ENCODE results near the gene RMI2. TPM values are rescaled to one million over a fixed set of nuclear protein-coding genes. Genes with fewer than 3 reads are reported as not detected.

RMI2 gene
- total RNA-seq (1 to 10 TPM; 1.3 to 1.5 TPM), total RNA-seq (0.74 to 48.2 (median 4.6) reads per million in 172 experiments)
- polyA plus RNA-seq (2013, experiment 1 of 2) = 3.6 TPM
- polyA plus RNA-seq (2013, experiment 2 of 2) = 2.2 TPM

- peaks cover 20% of the 10 kb centered on the region for H3K4me1 ChIP-seq (ENCODE audit: insufficient read depth, low read length)
- intact Hi-C loops (cut with DNase I, micrococcal nuclease) = loop anchor here in 1 of 2 experiments (2.0 kb wide), 1 partner anchor 88 kb away; the partner anchor contains the start of gene SOCS1
- peak; percentile 100 for ATAC-seq (ENCODE audit: poor library complexity)
- peak; percentile 90 to 98 (median 96) for DNase-seq
- POLR2A ChIA-PET = interaction anchor here (1.7 to 2.7 kb wide), 2 partner anchors 9 to 90 kb away, joined by 9 to 13 read pairs; no protein-coding TSS in a partner anchor
- Mint-ChIP-seq H3K36me3 (ENCODE audit: low read depth) (no peaks in the 10 kb centered on the region), H3K9me3 (no peaks in the 10 kb centered on the region), H3K27me3 (no peaks in the 10 kb centered on the region), H3K4me1 (ENCODE audit: low read depth) (peaks cover 31% of the 10 kb centered on the region), H3K4me3 (peak within 1 kb of the TSS; percentile 90), H3K27ac (peak within 1 kb of the TSS; percentile 48)
- no peak for TF ChIP-seq CTCF (IDR thresholded peaks at IDR 0.05)
- no peak within 1 kb of the TSS for H3K27ac ChIP-seq (ENCODE audit: low read depth in 1 of 2, low read length in 2 of 2)
- H3K27me3 ChIP-seq (ENCODE audit: control insufficient read depth in 1 of 2, insufficient read depth in 2 of 2, low read length in 2 of 2) = no peaks in the 10 kb centered on the region
- H3K4me3 ChIP-seq (ENCODE audit: low read length) = peak within 1 kb of the TSS; percentile 64
- CTCF ChIA-PET = interaction anchor here (0.8 to 1.0 kb wide), 2 partner anchors 51 to 91 kb away, joined by 3 read pairs; no protein-coding TSS in a partner anchor
- H3K36me3 ChIP-seq (ENCODE audit: insufficient read depth, low read length) = no peaks in the 10 kb centered on the region
- no peaks in the 10 kb centered on the region for H3K9me3 ChIP-seq (ENCODE audit: control insufficient read depth in 1 of 2, insufficient read depth in 1 of 2, low read length in 2 of 2)
These were observed at the start of gene RMI2 for GRCh38 chr16:11345040-11345862. Gene RMI2, plus strand, starts transcription at chr16:11345459. Its CDS starts 13 bp downstream, at chr16:11345472.

GRCh38 chr16:11295672-11296071, 49.6 kb upstream of the RMI2 start:
- Mint-ChIP-seq H3K36me3 (ENCODE audit: low read depth) (no peaks in the 10 kb centered on the region), H3K9me3 (no peaks in the 10 kb centered on the region), H3K4me1 (ENCODE audit: low read depth) (peaks cover 33% of the 10 kb centered on the region), H3K4me3 (no peak overlapping the region), H3K27me3 (no peaks in the 10 kb centered on the region), H3K27ac (no peak overlapping the region)
- peaks cover 0 to 3% of the 10 kb centered on the region in 2 experiments for H3K27me3 ChIP-seq (ENCODE audit: control insufficient read depth in 1 of 2, insufficient read depth in 2 of 2, low read length in 2 of 2)
- H3K4me1 ChIP-seq (ENCODE audit: insufficient read depth, low read length) = peaks cover 24% of the 10 kb centered on the region
- ChIA-PET POLR2A (no interaction called here), CTCF (no interaction called here)
- H3K9me3 ChIP-seq (ENCODE audit: control insufficient read depth in 1 of 2, insufficient read depth in 1 of 2, low read length in 2 of 2) = no peaks in the 10 kb centered on the region
- TF ChIP-seq CTCF (IDR thresholded peaks at IDR 0.05) = no peak
- no peak for DNase-seq
- no peak for ATAC-seq (ENCODE audit: poor library complexity)
- H3K36me3 ChIP-seq (ENCODE audit: insufficient read depth, low read length) = no peaks in the 10 kb centered on the region
- no peak overlapping the region for H3K4me3 ChIP-seq (ENCODE audit: low read length)
- no peak overlapping the region for H3K27ac ChIP-seq (ENCODE audit: low read depth in 1 of 2, low read length in 2 of 2)
- intact Hi-C loops (cut with DNase I, micrococcal nuclease) = loop anchor here (2.0 to 5.0 kb wide), 2 partner anchors 38 to 325 kb away; partner anchors contain the start of gene SOCS1 (in 1 of the 2)

GRCh38 chr16:11296351-11296705, 48.9 kb upstream of the RMI2 start:
- intact Hi-C loops (cut with DNase I, micrococcal nuclease) = loop anchor here (2.0 to 5.0 kb wide), 2 partner anchors 39 to 326 kb away; partner anchors contain the start of gene SOCS1 (in 1 of the 2)
- CTCF ChIA-PET = interaction anchor here (1.0 to 2.5 kb wide), 2 partner anchors 60 to 75 kb away, joined by 3 to 9 read pairs; no protein-coding TSS in a partner anchor
- H3K4me1 Mint-ChIP-seq (ENCODE audit: low read depth) = peaks cover 33% of the 10 kb centered on the region

More at GRCh38 chr16:11296351-11296705, 48.9 kb upstream of the RMI2 start:
- no peaks in the 10 kb centered on the region for H3K9me3 Mint-ChIP-seq
- Histone ChIP-seq H3K27me3 (ENCODE audit: control insufficient read depth in 1 of 2, insufficient read depth in 2 of 2, low read length in 2 of 2) (peaks cover 0 to 3% of the 10 kb centered on the region in 2 experiments), H3K4me1 (ENCODE audit: insufficient read depth, low read length) (peaks cover 24% of the 10 kb centered on the region), H3K4me3 (ENCODE audit: low read length) (no peak overlapping the region), H3K9me3 (ENCODE audit: control insufficient read depth in 1 of 2, insufficient read depth in 1 of 2, low read length in 2 of 2) (no peaks in the 10 kb centered on the region), H3K36me3 (ENCODE audit: insufficient read depth, low read length) (no peaks in the 10 kb centered on the region), H3K27ac (ENCODE audit: low read depth in 1 of 2, low read length in 2 of 2) (no peak overlapping the region)
- POLR2A ChIA-PET = interaction anchor here (3.3 to 3.7 kb wide), 2 partner anchors 14 to 41 kb away, joined by 29 to 47 read pairs; partner anchors contain the start of gene SOCS1
- no peaks in the 10 kb centered on the region for H3K36me3 Mint-ChIP-seq (ENCODE audit: low read depth)
- DNase-seq = no peak
- no peak overlapping the region for H3K27ac Mint-ChIP-seq
- H3K27me3 Mint-ChIP-seq = no peaks in the 10 kb centered on the region
- no peak for TF ChIP-seq CTCF (IDR thresholded peaks at IDR 0.05)
- H3K4me3 Mint-ChIP-seq = no peak overlapping the region
- ATAC-seq (ENCODE audit: poor library complexity) = no peak

All from CD4-positive, alpha-beta T cell (primary cell).